ENCODE measurements around the gene DDX55.
"Not testable (repeated sequence)": the region's sequence is repeated elsewhere in the genome, so short reads cannot be mapped to it uniquely, and the experiment has no call there.

The DDX55 gene, protein sequence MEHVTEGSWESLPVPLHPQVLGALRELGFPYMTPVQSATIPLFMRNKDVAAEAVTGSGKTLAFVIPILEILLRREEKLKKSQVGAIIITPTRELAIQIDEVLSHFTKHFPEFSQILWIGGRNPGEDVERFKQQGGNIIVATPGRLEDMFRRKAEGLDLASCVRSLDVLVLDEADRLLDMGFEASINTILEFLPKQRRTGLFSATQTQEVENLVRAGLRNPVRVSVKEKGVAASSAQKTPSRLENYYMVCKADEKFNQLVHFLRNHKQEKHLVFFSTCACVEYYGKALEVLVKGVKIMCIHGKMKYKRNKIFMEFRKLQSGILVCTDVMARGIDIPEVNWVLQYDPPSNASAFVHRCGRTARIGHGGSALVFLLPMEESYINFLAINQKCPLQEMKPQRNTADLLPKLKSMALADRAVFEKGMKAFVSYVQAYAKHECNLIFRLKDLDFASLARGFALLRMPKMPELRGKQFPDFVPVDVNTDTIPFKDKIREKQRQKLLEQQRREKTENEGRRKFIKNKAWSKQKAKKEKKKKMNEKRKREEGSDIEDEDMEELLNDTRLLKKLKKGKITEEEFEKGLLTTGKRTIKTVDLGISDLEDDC

DNA sequence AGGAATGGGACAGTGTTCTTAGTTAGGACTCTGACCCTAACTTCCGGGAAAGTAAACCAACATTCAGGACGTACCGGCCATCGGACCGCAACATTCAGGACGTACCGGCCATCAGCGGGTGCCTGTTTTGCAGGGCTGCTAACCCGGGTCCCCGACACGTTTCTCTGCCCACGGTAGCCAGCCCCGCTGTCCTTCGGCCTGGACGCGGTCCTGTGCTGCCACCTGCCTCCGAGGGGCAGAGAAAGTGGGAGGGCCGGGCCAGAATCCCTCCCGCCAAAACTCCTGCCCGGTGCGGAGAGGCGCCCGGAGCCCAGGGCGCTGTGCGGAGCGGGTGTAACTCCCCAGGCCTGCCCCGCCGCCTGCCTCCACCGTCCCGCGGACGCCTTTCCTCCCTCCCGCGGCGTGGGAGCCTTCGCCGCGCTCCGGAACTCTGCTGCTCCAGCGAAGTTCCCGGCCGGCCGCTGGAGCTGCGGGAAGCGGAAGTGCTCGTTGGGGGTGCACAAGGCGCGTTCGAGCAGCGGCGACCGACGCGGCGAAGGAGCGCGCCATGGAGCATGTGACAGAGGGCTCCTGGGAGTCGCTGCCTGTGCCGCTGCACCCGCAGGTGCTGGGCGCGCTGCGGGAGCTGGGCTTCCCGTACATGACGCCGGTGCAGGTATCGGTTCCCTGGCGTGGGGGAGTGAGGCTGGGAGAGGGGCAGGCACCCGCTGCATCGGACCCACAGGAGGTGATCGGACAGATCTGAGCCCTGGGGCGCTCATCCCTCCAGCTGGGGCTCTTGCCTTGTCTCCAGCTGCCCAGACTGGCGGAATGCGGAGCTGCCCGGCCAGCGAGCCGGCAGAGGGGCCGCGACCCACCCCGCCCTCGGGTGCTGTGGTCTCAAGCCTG is at the start of gene DDX55:
TSS of gene DDX55 (plus strand) at position 498 of the 888 bp plus-strand sequence. CDS start at position 548, 50 bp downstream.
- peak; percentile 71 to 77 (median 75) for DNase-seq (ENCODE audit: low read depth in 3 of 3)

DNA sequence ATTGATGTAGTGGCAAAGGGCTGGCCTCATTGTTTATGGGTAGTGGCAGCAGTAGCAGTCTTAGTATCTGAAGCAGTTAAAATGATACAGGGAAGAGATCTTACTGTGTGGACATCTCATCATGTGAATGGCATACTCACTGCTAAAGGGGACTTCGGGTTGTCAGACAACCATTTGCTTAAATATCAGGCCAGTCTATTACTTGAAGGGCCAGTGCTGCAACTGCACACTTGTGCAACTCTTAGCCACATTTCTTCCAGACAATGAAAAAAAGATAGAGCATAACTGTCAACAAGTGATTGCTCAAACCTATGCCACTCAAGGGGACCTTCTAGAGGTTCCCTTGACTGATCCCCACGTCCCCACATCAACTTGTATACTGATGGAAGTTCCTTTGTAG is 47.8 kb upstream of the DDX55 start:
- not testable (repeated sequence) for DNase-seq (ENCODE audit: low read depth in 3 of 3)

DNA sequence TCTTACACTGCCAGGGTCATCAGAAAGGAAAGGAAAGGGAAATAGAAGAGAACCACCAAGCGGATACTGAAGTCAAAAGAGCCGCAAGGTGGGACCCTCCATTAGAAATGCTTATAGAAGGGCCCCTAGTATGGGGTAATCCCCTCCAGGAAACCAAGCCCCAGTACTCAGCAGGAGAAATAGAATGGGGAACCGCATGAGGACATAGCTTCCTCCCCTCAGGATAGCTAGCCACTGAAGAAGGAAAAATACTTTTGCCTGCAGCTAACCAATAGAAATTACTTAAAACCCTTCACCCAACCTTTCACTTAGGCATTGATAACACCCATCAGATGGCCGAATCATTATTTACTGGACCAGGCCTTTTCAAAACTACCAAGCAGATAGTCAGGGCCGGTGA is 47.1 kb upstream of the DDX55 start:
- not testable (repeated sequence) for DNase-seq (ENCODE audit: low read depth in 3 of 3)

DNA sequence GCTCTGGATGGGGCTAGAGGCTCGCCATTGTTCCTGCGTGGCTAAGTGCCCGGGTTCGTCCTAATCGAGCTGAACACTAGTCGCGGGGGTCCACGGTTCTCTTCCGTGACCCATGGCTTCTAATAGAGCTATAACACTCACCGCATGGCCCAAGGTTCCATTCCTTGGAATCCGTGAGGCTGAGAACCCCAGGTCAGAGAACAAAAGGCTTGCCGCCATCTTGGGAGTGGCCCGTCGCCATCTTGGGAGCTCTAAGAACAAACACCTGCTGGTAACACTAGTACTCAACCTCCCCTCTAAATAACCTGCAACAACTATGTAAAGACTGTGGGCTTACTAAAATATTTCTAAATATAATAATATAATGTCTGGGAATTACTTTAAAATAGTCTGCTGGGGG is 43.4 kb upstream of the DDX55 start:
- not testable (repeated sequence) for DNase-seq (ENCODE audit: low read depth in 3 of 3)

DNA sequence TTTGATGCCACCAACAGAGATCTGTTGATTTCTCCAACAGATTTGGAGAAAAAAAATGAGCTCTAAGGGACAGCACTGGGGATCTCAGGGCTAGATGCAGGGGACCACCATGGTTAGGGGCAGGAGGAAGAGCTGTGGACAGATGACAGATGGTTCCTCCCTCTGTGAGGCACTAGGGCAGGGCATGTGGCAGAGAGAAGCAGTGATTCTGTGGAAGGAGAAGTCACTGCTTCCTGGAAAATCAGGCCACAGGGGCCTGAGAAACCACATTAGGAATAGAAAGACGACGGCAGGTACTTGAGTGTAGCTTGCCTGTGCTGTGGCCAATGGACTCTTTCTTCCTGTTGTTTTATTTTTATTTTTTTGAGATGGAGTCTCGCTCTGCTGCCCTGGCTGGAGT is 42.4 kb upstream of the DDX55 start:
- no peak for DNase-seq (ENCODE audit: low read depth in 3 of 3)

DNA sequence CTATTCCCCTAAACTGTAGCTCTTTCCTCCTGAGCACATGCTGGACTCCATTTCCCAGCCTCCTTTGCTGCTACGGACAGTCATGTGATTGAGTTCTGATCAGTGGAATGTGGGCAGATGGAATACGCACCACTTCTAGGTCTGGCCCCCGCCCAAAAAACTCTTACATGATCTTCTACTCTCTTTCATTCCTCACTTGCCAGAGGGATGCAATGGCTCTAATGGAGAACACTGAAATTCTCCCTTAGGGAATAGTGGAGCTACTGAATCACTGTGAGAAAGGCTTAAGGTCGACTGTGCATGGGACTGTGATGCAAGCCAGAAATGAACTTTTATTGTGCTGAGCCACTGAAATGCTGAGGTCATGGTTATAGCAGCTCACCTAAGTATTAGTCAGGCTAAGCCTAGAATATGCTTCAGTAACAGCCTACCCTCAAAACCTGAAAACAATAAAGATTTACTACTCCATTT is 30.5 kb upstream of the DDX55 start:
- DNase-seq (ENCODE audit: low read depth in 3 of 3) = no peak

DNA sequence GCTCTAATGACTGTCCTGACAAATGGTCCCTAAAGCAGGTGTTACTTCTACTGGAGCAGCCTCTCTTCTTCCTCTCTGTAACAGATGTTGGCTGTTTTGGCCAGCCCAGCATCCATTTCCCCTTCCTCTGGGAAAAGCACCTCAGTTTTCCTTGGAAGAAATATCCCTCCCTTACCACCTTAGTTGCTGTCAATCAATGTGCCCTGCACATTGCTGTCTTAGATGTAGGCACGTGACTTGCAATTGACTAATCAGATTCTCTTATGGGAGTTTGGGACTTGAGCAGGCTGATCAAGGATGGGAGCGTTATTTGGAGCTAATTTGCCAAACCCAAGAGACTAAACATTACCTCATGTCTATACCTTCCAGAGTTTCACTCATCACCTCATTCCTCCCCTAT is 29.5 kb upstream of the DDX55 start:
- DNase-seq (ENCODE audit: low read depth in 3 of 3) = no peak

DNA sequence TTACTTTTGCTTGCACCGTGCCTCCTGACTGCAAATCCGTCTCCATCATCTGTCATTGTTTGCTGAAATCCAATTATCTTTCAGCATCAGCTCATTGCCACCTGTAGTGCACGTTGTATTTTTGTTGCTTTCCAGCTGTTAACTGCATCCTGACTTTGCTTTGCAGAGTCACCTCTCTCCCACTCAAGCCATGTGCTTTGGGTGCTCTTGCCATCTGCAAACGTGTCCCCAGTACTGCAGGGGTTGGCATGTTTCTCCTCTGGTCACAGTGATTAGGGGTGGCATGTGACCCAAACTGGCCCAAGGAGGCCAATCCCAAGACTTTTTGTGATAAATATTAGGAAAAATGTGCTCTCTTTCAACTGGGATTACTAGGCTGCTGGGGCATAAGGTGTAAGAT is 28.0 kb upstream of the DDX55 start:
- DNase-seq (ENCODE audit: low read depth in 3 of 3) = no peak

DNA sequence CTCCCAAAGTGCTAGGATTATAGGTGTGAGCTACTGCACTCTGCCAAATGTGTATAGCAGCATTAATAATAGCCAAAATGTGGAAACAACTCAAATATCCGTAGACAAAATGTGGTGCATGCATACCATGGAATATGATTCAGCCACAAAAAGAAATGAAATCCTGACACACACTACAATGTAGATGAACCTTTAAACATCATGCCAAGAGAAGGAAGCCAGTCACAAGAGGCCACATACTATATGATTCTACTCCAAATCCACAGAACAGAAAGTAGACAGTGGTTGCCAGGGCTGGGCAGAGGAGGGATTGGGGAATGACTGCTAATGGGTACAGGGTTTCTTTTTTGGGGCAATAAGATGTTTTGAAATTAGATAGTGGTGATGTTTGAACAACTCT is 25.3 kb upstream of the DDX55 start:
- no peak for DNase-seq (ENCODE audit: low read depth in 3 of 3)

DNA sequence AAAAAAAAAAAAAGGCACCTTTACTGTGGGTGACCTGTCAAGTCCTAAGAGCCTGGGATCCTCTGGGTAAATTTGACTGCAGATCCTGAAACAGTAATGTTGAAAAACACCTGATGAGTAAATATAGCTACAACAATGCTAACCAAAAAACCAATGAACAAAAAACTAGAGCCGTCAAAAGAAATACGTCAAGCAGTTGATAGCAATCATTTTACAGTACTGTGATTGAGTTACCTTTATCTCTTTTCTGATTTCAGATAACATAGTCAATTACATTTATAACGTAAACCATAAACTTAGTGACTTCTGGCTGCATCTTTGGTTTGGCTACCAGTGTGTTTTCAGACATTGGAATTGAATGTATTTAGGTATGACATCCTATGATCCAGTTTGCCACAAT is 23.7 kb upstream of the DDX55 start:
- DNase-seq (ENCODE audit: low read depth in 3 of 3) = no peak

DNA sequence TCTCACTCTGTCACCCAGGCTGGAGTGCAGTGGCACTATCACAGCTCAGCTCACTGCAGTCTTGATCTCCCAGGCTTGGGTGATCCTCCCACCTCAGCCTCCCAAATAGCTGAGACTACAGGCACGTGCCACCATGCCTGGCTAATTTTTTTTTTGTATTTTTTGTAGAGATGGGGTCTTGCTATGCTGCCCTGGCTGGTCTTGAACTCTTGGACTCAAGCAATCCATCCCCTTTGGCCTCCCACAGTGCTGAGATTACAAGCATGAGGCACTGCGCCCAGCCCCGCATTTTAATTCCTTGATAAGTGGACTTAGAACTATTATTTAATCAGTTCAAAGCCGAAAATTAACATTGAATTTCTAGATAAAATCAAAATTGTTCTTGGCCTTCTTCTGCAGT is 23.1 kb upstream of the DDX55 start:
- not testable (repeated sequence) for DNase-seq (ENCODE audit: low read depth in 3 of 3)

DNA sequence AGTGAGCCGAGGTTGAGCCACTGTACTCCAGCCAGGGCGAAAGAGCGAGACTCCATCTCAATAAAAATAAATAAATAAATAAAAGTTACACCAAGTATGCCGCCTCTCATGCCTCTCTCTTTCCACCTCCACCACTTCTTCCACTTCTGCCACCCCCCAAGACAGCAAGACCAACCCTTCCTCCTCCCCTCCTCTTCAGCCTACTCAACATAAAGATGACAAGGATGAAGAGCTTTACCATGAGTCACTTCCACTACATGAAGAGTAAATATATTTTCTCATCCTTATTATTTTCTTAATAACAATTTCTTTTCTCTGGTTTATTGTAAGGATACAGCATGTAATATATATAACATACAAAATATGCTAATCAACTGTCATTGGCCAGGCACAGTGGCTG is 21.1 kb upstream of the DDX55 start:
- no peak for DNase-seq (ENCODE audit: low read depth in 3 of 3)

DNA sequence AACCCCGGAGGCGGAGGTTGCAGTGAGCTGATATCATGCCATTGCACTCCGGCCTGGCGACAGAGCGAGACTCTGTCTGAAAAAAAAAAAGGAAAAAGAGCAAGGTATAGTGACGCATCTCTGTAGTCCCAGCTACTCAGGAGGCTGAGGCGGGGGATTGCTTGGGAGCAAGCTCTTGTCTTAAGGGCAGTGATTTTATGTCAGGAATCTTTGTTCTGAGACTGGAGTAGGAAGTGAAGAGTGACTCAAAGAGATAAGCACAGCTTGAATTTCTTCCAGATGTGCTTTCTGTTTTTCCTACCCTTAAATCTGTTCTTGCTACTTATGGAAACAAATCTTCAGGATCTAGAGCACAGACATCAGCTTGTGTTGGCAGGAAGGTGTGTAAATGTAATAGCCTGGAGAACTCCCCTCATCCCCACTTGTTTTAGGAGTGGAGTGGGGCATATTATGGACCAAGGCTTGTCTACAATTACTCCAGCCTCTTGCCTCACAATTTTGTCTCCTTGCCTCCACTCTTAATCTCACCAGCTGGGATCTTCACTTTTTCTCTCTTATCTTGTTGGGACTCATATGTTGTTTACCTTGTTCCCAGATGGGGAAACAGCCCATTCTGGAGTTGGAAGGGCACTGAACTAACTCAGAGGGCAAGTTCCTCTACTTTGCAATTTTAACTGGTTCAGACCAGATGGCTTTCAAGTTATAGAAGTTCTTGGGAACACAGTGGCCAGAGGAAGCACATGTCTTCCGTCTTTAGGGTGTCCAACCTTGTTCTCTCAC is 10.0 kb upstream of the DDX55 start:
- no peak for DNase-seq (ENCODE audit: low read depth in 3 of 3)

DNA sequence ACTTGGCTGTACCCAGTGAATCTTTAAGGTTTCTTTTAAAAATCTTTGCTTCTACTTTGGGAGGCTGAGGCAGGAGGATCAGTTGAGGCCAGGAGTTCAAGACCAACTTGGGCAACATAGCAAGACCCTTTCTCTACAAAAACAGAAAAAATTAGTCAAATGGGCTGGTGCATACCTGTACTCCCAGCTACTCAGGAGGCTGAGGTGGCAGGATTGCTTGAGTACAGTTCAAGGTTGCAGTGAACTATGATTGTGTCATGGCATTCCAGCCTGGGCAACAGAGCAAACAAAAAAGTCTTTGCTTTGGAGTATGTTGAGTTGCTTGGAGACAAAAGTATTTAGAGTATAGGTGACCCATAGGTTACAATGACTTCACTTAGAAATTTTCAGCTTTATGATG is 6.2 kb upstream of the DDX55 start:
- no peak for DNase-seq (ENCODE audit: low read depth in 3 of 3)

DNA sequence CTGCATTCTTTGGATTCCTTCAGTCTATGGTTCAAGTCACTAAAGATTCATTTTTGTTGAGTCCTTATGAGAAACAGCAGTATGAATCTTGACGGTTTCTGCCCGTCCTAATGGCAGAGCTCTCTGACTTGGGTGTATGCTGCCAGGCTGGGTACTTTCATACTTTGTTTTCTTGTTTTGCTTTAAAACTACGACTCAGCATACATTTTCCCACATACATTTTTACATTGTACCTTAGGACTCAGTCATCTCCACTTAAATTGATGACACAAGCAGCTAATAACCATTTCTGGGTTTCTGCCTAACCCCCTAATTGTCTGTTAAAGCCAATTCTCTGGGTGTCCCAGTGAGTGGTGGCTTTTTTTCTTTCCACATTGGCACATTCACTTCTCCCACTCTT is 4.8 kb upstream of the DDX55 start:
- no peak for DNase-seq (ENCODE audit: low read depth in 3 of 3)

DNA sequence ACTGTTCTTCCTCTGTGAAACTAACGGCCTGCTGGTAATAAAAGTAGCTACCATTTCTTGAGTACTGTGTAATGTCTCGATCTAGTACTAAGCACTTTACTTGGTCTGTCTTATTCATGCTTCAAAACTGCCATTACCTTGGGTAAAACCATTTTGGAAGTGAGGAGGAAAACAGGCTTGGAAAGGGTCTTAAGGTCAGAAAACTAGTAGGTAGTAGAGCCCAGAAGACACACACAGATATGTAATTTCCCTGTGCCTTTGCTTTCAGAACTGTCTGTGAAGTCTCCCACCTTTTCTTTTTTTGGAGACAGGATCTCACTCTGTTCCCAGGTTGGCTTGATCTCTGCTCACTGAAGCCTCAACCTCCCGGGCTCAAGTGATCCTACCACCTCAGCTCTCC is 3.4 kb upstream of the DDX55 start:
- no peak for DNase-seq (ENCODE audit: low read depth in 3 of 3)

DNA sequence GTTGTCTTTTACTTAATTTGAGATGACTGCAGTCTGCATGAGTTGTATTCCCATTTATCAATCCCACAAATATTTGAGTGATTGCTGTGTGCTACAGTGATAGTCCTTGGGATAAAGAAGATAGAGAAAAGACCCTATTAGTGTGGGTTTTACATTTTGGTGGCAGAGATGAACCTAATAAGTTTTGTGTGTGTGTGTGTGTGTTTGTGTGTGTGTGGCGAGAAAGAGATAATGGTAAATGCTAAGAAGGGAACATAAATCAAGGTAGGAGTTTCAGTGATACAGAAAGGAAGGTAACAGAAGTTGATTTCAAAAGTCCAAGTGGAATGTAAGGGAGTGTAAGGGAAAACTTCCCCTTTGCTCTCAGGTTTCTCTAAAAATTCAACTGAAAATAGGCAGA is 2.6 kb upstream of the DDX55 start:
- no peak for DNase-seq (ENCODE audit: low read depth in 3 of 3)

DNA sequence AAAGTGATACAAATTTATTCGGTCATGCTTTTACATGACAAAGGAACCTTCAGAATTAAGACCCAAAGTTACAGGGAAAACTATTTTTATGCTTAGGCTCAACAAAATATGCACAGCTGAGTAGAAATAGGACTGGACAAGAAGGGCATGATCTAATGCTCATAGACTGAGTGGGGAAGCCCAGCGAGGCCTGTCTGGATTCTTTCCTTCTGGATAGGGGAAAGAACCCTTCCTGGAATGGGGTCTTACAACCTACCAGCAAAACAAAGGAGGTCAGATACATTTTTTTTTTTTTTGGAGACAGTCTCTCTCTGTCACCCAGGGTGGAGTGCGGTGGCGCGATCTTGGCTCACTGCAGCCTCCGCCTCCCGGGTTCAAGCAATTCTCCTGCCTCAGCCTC is 2.2 kb upstream of the DDX55 start:
- DNase-seq (ENCODE audit: low read depth in 3 of 3) = no peak

DNA sequence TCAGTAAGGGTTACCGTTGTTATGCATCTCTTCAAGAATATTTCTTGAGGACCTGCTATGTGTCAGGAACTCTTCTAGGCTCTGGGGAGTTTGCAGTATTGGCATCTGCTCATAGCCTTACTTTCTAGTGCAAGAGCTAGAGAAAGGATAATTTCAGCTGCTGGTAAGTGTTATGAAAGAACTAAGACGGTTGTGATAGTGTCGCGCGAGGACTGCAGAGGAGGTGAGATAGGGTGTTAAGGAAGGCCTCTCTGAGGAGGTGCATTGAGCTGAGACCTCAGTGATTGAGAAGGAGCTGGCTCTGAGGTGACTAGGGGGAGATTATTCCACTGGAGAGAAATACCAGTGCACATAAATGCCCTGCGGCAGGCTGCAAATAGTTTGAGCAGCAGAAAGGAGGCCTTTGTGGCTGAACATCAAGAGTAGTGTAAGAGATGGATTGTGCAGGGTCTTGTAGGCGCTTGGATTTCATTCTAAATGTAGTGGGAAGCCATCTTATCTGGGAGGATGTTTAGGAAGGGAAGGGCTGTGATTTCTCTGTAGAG is 824 bp downstream of the DDX55 start:
- DNase-seq (ENCODE audit: low read depth in 3 of 3) = no peak

DNA sequence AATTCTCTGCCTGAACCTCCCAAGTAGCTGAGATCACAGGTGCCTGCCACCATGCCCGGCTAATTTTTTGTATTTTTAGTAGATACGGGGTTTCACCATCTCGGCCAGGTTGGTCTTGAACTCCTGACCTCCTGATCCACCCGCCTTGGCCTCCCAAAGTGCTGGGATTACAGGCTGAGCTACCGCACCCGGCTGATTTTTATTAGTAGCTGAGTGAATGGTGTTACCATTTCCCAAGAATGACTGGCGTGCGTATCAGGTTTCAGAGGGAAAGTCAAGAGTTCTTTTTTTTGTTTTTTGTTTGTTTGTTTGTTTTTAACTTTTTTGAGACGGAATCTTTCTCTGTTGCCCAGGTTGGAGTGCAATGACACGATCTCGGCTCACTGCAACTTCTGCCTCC is 1.6 kb downstream of the DDX55 start:
- DNase-seq (ENCODE audit: low read depth in 3 of 3) = not testable (repeated sequence)

DNA sequence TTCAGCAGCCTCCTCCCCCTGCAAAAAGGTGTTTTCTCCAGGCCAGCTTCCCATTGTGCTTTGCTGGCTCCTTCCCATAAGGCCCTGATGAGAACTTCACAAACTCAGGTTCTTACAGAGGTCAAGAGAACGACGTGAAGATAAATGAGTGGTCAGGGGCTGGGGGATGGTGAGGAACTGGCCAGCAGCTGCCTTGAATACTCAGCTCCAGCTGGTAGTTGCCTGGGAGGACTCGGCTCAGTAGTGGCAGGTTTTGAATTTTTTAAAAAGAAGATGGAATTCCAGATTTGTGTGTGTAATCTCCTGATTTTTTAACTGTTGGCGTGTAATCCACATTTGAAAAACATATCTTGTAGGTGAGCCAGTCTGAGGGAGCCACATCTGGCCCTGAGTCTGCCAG is 5.9 kb downstream of the DDX55 start:
- no peak for DNase-seq (ENCODE audit: low read depth in 3 of 3)

Measured in stimulated activated CD4-positive, alpha-beta T cell treated with anti-CD3 and anti-CD28 coated beads, TNF-alpha, amount 100 ng/mL, for 48 hours (primary cell).